Sigmoid colon (tissue), 4 donors: ENCODE data around the gene TMOD3.

Experiments
- CTCF ChIP-seq, 4 experiments: fragments of 450-650 bp in 3 of 4; fragments of 200-600 bp in 1 of 4; IDR thresholded peaks; one replicate each; pipeline ENCODE4 v1.5.1; 2016 to 2019; ENCODE audit warnings: antibody characterized with exemption in 4 of 4, mild to moderate bottlenecking in 3 of 4, moderate library complexity in 2 of 4
- EP300 ChIP-seq, 4 donors: sonication (generic); formaldehyde crosslinking; IDR thresholded peaks; one replicate each; pipeline ENCODE4 v1.6.1; 2017; ENCODE audit warnings: antibody characterized with exemption in 4 of 4
- POLR2A ChIP-seq, 2 donors: fragments of 450-650 bp; IDR thresholded peaks; one replicate each; pipeline ENCODE4 v1.6.1; 2016; ENCODE audit warnings: antibody characterized with exemption in 2 of 2, mild to moderate bottlenecking in 2 of 2, moderate library complexity in 2 of 2
- POLR2AphosphoS5 ChIP-seq, 4 donors: sonication (generic); formaldehyde crosslinking; IDR thresholded peaks; one replicate each; pipeline ENCODE4 v1.6.1; 2017; ENCODE audit warnings: antibody characterized with exemption in 4 of 4

- TF ChIP-seq CTCF (IDR thresholded peaks at IDR 0.05), result no peak
- no peak for TF ChIP-seq POLR2A (IDR thresholded peaks at IDR 0.05)
- TF ChIP-seq POLR2AphosphoS5 (IDR thresholded peaks at IDR 0.05), result no peak
- TF ChIP-seq EP300 (IDR thresholded peaks at IDR 0.05), result no peak
Observed at GRCh38 chr15:51846066-51846462, 16.6 kb downstream of the TMOD3 start.
